Measurements from ENCODE around the gene OR10X1. TPM values are rescaled to one million over a fixed set of nuclear protein-coding genes. Genes with fewer than 3 reads are reported as not detected.

Gene OR10X1
- total RNA-seq: not detected in 2 replicates

DNA sequence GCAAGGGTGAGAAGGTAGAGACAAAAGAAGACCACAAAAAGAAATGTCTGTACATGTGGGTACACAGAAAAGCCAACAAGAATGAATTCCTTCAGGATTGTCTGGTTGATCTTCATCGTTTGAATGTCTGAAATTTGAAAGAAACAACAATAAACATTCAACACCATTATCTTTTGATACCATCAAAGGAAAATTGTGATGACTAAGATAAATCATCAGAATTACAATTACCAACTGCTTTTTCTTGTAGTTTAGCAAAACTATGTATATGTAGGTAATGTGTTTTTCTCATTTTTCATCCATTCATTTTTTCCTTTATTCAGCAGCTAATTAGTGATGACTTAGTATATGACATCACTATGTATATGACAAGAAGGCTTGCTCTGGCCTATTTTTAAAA, at the start of gene OR10X1:
TSS of gene OR10X1 (minus strand) at position 167 of the 400 bp plus-strand sequence. CDS start at position 167, 0 bp downstream.

GRCh38 chr1:158604968-158605367, 25.3 kb upstream of the OR10X1 start, which contains the start of gene OR10Z1:
OR10Z1 (plus strand) TSS chr1:158605268; CDS start chr1:158606439, 1,171 bp downstream.

DNA sequence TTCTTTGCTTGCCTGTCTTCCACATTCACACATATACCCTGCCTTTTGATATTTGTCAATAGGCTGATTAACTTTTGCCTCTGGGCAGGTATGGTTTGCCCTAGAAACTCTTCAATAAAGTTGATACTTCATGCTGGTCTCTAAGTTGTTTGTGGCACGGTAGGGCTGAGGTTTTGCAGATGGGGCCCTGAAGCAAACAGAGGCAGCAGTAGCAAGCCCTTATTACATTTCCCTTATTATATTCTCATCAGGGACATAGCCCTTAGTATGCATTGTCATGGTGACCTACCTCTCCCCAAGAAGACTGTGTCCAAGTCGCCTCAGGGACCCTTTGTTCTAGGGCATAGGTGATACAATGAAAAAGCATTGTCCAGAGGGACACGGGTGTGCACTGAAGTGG, 9.2 kb downstream of the OR10X1 start, which contains the start of gene OR6P1:
TSS of gene OR6P1 (minus strand) at position 101 of the 400 bp plus-strand sequence. CDS start 6,976 bp downstream, outside the sequence.

DNA sequence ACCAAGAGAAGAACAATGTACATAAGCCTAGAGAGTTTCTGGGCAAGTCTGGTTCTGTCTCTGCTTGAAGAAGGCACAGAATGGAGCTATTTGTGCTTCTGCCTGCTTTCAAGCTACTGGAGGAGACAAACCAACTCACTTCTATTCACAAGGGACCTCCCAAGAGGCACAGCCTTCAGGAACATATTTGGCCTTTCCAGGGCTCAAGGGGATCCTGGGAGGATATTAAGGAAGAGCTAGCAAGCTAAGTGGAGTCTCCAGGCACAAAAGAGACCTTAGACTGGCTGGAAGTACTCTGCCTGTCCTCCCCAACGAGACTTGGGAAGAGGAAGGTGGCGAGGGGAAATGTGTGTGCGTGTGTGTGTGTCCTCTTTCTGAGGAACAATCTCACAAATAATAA, 25.3 kb downstream of the OR10X1 start, which contains the start of gene OR6Y1:
TSS of gene OR6Y1 (minus strand) at position 54 of the 400 bp plus-strand sequence. CDS start 6,300 bp downstream, outside the sequence.

Other genes starting within 250 kb of the OR10X1 start
- gene CD1B, start 248.4 kb downstream of the OR10X1 start, total RNA-seq: not detected in 2 replicates
- gene CD1E, start 226.0 kb downstream of the OR10X1 start, total RNA-seq: not detected in 2 replicates
- not detected in 2 replicates for gene OR10T2, start 180.4 kb downstream of the OR10X1 start, total RNA-seq
- gene OR10K2, start 153.7 kb downstream of the OR10X1 start, total RNA-seq: not detected in 2 replicates
- gene OR10K1, start 118.1 kb downstream of the OR10X1 start, total RNA-seq: not detected in 2 replicates
- gene OR10R2, start 107.7 kb downstream of the OR10X1 start, total RNA-seq: not detected in 2 replicates
- not detected in 2 replicates for gene OR6Y1, start 25.5 kb downstream of the OR10X1 start, total RNA-seq
- not detected in 2 replicates for gene OR6P1, start 9.3 kb downstream of the OR10X1 start, total RNA-seq
- gene OR10Z1, start 25.4 kb upstream of the OR10X1 start, total RNA-seq: not detected in 2 replicates
- gene SPTA1, start 106.8 kb upstream of the OR10X1 start, total RNA-seq: not detected in 2 replicates
- not detected in 2 replicates for gene OR6K2, start 120.8 kb upstream of the OR10X1 start, total RNA-seq
- not detected in 2 replicates for gene OR6K3, start 140.8 kb upstream of the OR10X1 start, total RNA-seq
- not detected in 2 replicates for gene OR6K6, start 174.8 kb upstream of the OR10X1 start, total RNA-seq
- gene OR6N1, start 192.3 kb upstream of the OR10X1 start, total RNA-seq: not detected in 2 replicates
- gene OR6N2, start 201.3 kb upstream of the OR10X1 start, total RNA-seq: not detected in 2 replicates

Data from epithelial cell of alveolus of lung (primary cell).